Activated T-helper 2 cell treated with anti-CD3 and anti-CD28 coated beads, Interferon-gamma antibody, Interleukin-2, Interleukin-4, amounts not matched to agents 10 μg/mL and 5 μg/mL and 100 μg/mL, durations not matched to agents 14 hours and 24 hours and 36 hours (primary cell): ENCODE measurements around the gene ABCC4. TPM values are rescaled to one million over a fixed set of nuclear protein-coding genes. Genes with fewer than 3 reads are reported as not detected.
A peak's percentile ranks its signal among the peaks of the same experiment; 100 is the strongest.

Source experiments
- DNase-seq: peaks from one replicate; pipeline ENCODE4 v3.0.0; 2021; ENCODE audit warnings: low spot score
- H3K27ac Mint-ChIP-seq: one replicate; pipeline ENCODE4 v1.8.0; 2021; ENCODE audit warnings: mixed read lengths
- H3K27me3 Mint-ChIP-seq: one replicate; pipeline ENCODE4 v1.8.0; 2021; ENCODE audit warnings: low read depth, mixed read lengths
- H3K36me3 Mint-ChIP-seq: one replicate; pipeline ENCODE4 v1.8.0; 2021; ENCODE audit warnings: low read depth, mixed read lengths
- H3K4me1 Mint-ChIP-seq: one replicate; pipeline ENCODE4 v1.8.0; 2021; ENCODE audit warnings: low read depth, mixed read lengths
- H3K4me3 Mint-ChIP-seq: one replicate; pipeline ENCODE4 v1.8.0; 2021; ENCODE audit warnings: low read depth, mild to moderate bottlenecking, moderate library complexity, mixed read lengths
- H3K9me3 Mint-ChIP-seq: one replicate; pipeline ENCODE4 v1.8.0; 2021; ENCODE audit warnings: mixed read lengths
- intact Hi-C: fragments of 100-400 bp; cut with micrococcal nuclease; formaldehyde crosslinking; loops from one replicate; pipeline ENCODE4 v1.15.1; 2023
- total RNA-seq: library from RNA; stranded (reverse); gene quantifications from 2 replicates; pipeline ENCODE4 v1.2.3, GENCODE V29; 2022

Gene ABCC4
- total RNA-seq, 1 donor from 2014 or later = 19.6 TPM

DNA sequence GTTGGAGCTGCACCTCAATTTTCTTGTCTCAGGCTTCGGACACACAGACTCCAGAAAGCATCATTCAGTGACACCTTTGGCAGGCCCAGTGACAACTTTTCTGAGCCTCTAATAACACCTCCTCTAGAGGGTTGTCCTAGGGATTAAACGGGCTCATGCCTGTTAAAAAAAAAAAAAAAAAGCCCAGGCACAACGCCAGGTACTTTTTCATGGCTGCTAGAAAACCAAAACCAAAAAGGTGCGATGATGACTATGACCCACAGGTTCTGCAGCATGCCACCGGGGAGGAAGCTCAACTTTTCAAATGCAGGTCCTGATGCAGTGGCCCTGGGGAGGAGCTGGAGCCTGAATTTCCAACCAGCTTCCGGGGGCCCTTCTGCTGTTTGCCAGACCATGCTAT is 184.2 kb downstream of the ABCC4 start:
- peaks cover 11% of the 10 kb centered on the region for H3K4me1 Mint-ChIP-seq
- peaks cover 6% of the 10 kb centered on the region for H3K36me3 Mint-ChIP-seq
- H3K4me3 Mint-ChIP-seq = no peak overlapping the region
- H3K27me3 Mint-ChIP-seq = no peaks in the 10 kb centered on the region
- H3K27ac Mint-ChIP-seq = no peak overlapping the region
- DNase-seq = no peak
- H3K9me3 Mint-ChIP-seq = no peaks in the 10 kb centered on the region
- intact Hi-C loops = no loop called here

DNA sequence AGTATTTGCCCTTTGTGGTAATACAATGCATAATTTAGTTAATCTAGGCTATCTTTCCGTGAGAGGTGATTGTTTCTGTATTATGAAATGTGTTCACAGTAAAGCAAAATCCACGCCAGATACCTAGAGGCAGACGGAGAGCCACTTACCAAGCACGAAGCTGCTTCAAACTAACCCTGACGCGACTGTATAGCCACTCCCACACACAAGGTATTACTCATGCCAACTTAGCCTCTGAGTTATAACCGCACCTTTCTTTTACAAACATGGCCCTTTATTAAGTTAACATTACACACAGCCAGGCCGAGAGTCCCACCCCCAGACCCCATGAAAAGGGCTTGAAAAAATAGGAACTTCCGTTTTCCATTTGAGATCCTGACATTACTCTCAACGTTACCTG is 185.7 kb downstream of the ABCC4 start:
- peaks cover 2% of the 10 kb centered on the region for H3K36me3 Mint-ChIP-seq
- no peak overlapping the region for H3K4me3 Mint-ChIP-seq
- no peak for DNase-seq
- H3K4me1 Mint-ChIP-seq = peaks cover 3% of the 10 kb centered on the region
- H3K9me3 Mint-ChIP-seq = no peaks in the 10 kb centered on the region
- intact Hi-C loops = no loop called here
- no peak overlapping the region for H3K27ac Mint-ChIP-seq
- no peaks in the 10 kb centered on the region for H3K27me3 Mint-ChIP-seq

DNA sequence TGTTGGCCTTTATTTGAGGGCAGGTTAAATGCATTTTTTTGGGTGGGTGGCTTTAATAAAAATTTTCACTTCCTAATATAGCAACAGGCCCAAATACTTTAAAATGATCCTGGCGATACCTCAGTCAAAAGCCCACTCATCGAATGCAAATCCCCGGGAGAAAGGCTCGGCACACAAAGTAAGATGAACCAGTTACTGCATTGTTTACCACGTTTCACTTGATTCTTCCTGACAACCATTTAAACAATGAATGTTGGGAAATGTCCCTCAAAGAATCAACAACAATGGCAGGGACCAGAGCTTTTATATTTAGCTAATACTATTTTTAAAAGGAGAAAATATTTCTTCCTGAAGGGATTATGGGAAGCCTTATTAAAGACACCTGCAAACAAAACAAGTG is 187.7 kb downstream of the ABCC4 start:
- H3K9me3 Mint-ChIP-seq = peaks cover 6% of the 10 kb centered on the region
- no peak overlapping the region for H3K4me3 Mint-ChIP-seq
- H3K27ac Mint-ChIP-seq = no peak overlapping the region
- no peak for DNase-seq
- H3K4me1 Mint-ChIP-seq = peaks cover 3% of the 10 kb centered on the region
- no peaks in the 10 kb centered on the region for H3K27me3 Mint-ChIP-seq
- H3K36me3 Mint-ChIP-seq = peaks cover 15% of the 10 kb centered on the region
- intact Hi-C loops = no loop called here

DNA sequence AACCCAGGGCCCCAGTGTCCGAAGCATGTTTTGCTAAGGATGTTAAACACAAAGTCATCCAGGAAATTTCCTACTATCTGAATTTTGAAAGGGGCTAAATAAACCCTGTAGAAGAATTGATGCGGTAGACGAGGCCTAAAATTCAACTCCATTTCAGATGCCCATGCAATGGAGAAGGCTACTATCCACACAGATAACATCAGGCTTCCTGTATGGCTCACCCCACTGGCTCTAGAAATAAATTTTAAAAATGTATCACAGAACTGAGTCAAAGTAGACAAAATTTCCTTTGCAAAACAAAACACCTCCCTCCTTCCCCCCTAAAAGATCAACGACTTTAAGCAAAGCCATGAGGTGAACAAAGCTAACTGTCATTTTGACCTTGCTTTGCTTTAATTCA is 188.4 kb downstream of the ABCC4 start:
- DNase-seq = no peak
- H3K9me3 Mint-ChIP-seq = peaks cover 6% of the 10 kb centered on the region
- H3K27ac Mint-ChIP-seq = no peak overlapping the region
- no peaks in the 10 kb centered on the region for H3K27me3 Mint-ChIP-seq
- peaks cover 2% of the 10 kb centered on the region for H3K4me1 Mint-ChIP-seq
- H3K36me3 Mint-ChIP-seq = peaks cover 17% of the 10 kb centered on the region
- H3K4me3 Mint-ChIP-seq = no peak overlapping the region
- intact Hi-C loops = no loop called here

DNA sequence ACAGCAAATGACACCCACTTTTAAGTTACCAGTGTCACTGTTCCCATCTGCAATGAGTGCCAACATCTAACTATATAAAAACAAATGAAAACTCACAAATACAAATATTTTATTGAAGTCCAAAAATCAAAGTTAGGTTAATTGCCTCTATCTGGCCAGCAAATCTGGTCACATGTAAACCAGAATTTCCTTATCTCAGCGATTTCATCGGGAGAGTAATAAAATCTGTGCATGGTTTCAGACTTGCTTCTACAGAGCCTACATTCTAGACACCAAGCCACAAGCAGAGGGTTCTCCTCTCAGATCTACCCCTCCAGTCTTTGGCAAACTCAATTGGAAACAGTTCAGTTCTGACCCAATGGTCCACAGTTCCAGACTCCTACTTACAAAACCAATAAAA is 189.6 kb downstream of the ABCC4 start:
- H3K27ac Mint-ChIP-seq = no peak overlapping the region
- intact Hi-C loops = no loop called here
- H3K4me1 Mint-ChIP-seq = no peaks in the 10 kb centered on the region
- H3K9me3 Mint-ChIP-seq = peaks cover 6% of the 10 kb centered on the region
- H3K27me3 Mint-ChIP-seq = no peaks in the 10 kb centered on the region
- no peak for DNase-seq
- H3K4me3 Mint-ChIP-seq = no peak overlapping the region
- peaks cover 21% of the 10 kb centered on the region for H3K36me3 Mint-ChIP-seq

DNA sequence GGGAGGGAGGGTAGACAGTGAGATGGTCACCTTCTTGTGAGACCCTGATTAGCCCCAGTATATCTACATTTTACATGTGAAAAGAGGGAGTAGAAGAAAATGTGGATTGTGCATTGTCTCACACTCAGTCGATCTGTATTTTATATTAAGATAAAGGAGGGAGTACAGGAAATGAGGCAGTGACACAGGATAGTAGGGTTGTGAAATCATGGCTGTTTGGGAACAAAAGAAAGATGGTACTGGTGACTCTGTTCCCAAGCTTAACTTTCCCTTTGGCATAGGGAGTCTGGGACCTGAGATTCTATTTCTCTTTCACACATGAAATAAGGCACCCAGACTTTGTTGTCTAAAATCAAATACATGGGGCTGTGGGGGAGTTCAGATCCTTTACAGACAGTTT is 194.7 kb downstream of the ABCC4 start:
- H3K4me1 Mint-ChIP-seq = peaks cover 5% of the 10 kb centered on the region
- H3K27me3 Mint-ChIP-seq = no peaks in the 10 kb centered on the region
- no peak overlapping the region for H3K27ac Mint-ChIP-seq
- intact Hi-C loops = no loop called here
- peaks cover 34% of the 10 kb centered on the region for H3K36me3 Mint-ChIP-seq
- no peak for DNase-seq
- H3K4me3 Mint-ChIP-seq = no peak overlapping the region
- peaks cover 6% of the 10 kb centered on the region for H3K9me3 Mint-ChIP-seq

DNA sequence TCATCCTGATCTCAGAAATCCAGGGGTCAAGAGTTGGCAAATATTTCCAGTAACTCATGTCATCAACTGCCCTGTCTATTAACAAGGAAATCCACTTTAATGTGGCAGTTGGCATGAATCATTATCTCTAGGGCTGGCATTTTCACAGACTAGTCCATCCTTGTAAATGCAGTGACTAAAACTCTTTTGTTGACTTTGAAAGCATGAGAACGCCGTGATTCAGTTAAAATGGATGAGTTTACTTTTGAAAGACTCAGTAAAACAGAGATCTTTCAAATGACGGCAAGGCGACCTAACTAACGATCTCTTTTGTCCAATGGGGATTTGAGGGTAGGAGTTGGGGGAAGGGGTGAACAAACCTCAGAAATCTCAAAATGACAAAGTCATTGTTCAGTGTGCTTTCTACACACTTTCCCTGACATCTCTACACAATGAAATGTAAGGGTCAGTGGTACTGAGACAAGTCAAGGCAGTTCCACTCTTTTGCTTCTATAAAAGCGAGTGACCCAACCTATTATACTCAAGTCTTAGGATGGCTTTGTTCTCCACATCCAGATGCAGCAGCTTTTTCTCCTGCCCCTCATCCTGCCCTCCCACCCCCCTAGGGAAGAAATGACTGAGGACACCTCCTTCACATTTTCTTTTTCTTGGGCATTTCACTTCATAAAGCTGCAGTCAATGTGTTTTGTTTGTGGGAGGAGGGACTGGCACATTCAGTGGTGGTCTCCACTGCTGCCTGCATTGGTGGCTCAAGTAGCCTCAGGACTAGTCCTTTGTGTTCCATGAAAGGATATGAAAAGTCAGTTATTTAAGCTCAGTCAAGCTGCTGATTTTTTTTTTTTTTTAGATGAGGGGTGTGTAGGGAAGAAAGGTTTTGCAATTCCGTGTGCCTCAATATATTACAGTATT is 200.5 kb downstream of the ABCC4 start:
- peaks cover 40% of the 10 kb centered on the region for H3K36me3 Mint-ChIP-seq
- intact Hi-C loops = loop anchor here (2.0 kb wide), 1 partner anchor 50 kb away; no protein-coding TSS in a partner anchor
- H3K27me3 Mint-ChIP-seq = no peaks in the 10 kb centered on the region
- peaks cover 31% of the 10 kb centered on the region for H3K9me3 Mint-ChIP-seq
- no peak overlapping the region for H3K4me3 Mint-ChIP-seq
- DNase-seq = no peak
- H3K27ac Mint-ChIP-seq = peak overlapping the region; percentile 72
- peaks cover 18% of the 10 kb centered on the region for H3K4me1 Mint-ChIP-seq

DNA sequence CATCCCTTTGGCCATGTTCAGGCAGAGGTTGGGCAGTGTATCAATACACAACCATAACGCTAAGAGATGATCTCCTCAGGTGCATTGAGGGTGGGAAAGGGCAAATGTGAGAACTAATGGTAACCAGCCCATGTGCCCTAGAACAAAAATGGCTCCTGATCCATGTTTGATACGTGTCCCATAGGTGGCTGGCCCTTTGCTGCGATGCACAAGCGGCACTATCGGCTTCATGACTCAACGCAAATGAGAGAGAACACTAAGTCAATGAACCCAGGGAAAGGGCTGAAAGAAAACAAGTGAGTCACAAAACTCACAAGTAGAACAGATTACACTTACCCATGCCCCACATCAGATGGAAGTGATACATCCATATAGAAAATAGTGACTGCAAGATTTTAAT is 201.7 kb downstream of the ABCC4 start:
- H3K9me3 Mint-ChIP-seq = peaks cover 43% of the 10 kb centered on the region
- H3K4me1 Mint-ChIP-seq = peaks cover 21% of the 10 kb centered on the region
- H3K27ac Mint-ChIP-seq = peak overlapping the region; percentile 72
- DNase-seq = no peak
- H3K27me3 Mint-ChIP-seq = no peaks in the 10 kb centered on the region
- H3K36me3 Mint-ChIP-seq = peaks cover 46% of the 10 kb centered on the region
- no peak overlapping the region for H3K4me3 Mint-ChIP-seq
- intact Hi-C loops = no loop called here

DNA sequence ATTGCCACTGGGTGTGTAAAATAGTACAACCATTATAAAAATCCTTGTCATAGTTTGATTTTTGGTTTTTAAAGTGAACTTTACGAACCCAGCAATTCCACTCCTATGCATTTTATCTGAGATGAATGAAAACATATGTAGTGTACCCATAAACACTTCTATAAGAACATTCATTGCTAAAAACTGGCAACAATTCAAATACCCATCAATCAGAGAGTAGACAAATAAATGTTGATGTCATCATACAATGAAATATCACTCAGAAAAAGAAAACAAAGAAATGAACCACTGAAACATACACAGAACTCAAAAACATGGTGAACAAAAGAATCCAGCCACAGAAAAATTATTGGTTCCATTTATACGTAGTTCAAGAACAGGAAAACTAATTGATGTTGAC is 202.3 kb downstream of the ABCC4 start:
- Mint-ChIP-seq H3K27ac (peak overlapping the region; percentile 21), H3K9me3 (peaks cover 44% of the 10 kb centered on the region), H3K36me3 (peaks cover 49% of the 10 kb centered on the region), H3K4me3 (no peak overlapping the region), H3K27me3 (no peaks in the 10 kb centered on the region), H3K4me1 (peaks cover 27% of the 10 kb centered on the region)
- intact Hi-C loops = no loop called here
- no peak for DNase-seq

DNA sequence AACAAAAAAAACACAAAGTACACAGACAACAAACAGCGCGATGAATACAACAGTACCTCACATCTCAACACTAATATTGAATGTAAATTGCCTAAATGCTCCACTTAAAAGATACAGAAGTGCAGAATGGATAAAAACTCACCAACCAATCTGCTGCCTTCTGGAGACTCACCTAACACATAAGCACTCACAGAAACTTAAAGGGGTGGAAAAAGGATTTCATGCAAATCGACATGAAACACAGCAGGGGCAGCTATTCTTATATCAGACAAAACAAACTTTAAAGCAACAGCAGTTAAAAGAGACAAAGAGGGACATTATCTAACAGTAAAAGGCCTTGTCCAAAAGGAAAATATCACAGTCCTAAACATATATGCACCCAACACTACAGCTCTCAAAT is 209.5 kb downstream of the ABCC4 start:
- Mint-ChIP-seq H3K36me3 (peaks cover 51% of the 10 kb centered on the region), H3K27ac (no peak overlapping the region), H3K9me3 (peaks cover 42% of the 10 kb centered on the region), H3K27me3 (no peaks in the 10 kb centered on the region), H3K4me3 (no peak overlapping the region), H3K4me1 (peaks cover 21% of the 10 kb centered on the region)
- intact Hi-C loops = no loop called here
- no peak for DNase-seq

DNA sequence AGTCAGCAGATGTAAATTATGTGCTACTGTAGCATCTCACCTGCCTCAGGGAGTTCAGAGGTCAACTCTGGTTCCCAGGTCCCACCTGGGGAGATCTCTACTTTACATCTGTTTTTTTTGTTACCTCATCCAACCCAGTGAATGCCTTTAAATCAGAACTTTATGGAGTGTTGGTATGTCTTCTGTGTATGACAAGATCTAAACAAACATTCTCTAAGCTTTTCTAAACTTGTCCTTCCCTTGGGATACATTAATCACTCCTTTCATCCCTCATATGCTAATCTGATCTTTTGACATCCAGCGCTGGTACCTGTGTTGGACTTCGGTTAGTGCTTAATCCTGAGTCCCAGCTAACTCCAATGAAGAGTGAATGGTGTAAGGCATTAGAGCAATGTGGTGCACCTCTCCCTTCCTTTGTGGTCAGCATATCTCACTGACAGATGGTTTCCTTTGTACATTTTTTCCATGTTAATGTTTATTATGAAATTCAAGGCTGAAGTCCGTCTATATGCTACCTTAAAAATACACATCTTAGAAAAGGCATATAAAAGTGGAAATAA is 213.4 kb downstream of the ABCC4 start:
- peaks cover 6% of the 10 kb centered on the region for H3K4me1 Mint-ChIP-seq

DNA sequence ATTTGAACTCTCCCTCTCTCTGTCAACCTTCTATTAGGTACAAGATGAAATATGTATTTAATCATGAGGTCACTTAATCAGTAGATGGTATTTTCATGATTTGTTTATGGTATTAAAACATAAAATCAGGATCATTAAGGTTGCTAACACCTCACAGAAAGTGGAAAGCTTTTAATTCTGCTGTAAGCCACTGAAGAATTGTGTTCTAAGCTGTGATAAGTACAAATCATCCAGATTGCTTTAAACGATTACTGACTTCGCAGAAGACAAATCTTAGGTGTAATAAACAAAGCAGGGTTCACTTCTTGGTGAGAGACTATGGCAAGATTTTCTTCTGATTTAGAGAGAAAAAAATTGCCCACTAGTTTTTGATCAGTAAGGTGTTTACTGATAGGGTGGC is 214.5 kb downstream of the ABCC4 start:
- no peak overlapping the region for H3K27ac Mint-ChIP-seq
- H3K9me3 Mint-ChIP-seq = peaks cover 5% of the 10 kb centered on the region
- peaks cover 6% of the 10 kb centered on the region for H3K4me1 Mint-ChIP-seq
- intact Hi-C loops = no loop called here
- no peak for DNase-seq
- peaks cover 11% of the 10 kb centered on the region for H3K36me3 Mint-ChIP-seq
- H3K4me3 Mint-ChIP-seq = no peak overlapping the region
- no peaks in the 10 kb centered on the region for H3K27me3 Mint-ChIP-seq

More for the DNA sequence above, 213.4 kb downstream of the ABCC4 start:
- Mint-ChIP-seq H3K4me3 (no peak overlapping the region), H3K27me3 (no peaks in the 10 kb centered on the region), H3K27ac (no peak overlapping the region), H3K9me3 (peaks cover 14% of the 10 kb centered on the region), H3K36me3 (peaks cover 16% of the 10 kb centered on the region)
- intact Hi-C loops = no loop called here
- DNase-seq = no peak

DNA sequence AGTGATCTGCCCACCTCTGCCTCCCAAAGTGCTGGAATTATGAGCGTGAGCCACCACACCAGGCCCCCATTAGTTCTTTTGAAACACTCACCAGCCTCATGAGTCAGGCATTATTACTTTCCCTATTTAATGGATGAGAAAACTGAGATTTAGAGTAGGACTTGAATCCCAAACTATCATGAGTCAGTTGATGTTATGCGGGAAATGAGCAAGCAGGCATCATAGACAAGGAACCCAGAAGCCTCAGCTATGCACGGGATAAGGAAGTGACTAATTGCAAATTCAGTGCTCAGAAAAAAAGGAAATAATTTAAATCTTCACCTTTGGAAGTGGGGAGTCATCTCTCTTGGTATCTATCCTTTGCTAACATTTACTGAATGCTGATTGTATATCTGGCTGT is 217.5 kb downstream of the ABCC4 start:
- no peaks in the 10 kb centered on the region for H3K9me3 Mint-ChIP-seq
- DNase-seq = no peak
- intact Hi-C loops = no loop called here
- H3K27me3 Mint-ChIP-seq = no peaks in the 10 kb centered on the region
- no peak overlapping the region for H3K4me3 Mint-ChIP-seq
- no peak overlapping the region for H3K27ac Mint-ChIP-seq
- H3K4me1 Mint-ChIP-seq = peaks cover 6% of the 10 kb centered on the region
- H3K36me3 Mint-ChIP-seq = peaks cover 7% of the 10 kb centered on the region
